OCI-M2 (cell line): Measurements from ENCODE around the gene ACTG1.

ENCODE experiments used
- DNase-seq: peaks from one replicate; lab custom pipeline; 2025; ENCODE audit not compliant: unreplicated experiment; lab: John Stamatoyannopoulos, UW

ACTG1 gene

GRCh38 chr17:81466564-81467472 lies 45.8 kb downstream of the ACTG1 start:
- no peak for DNase-seq

- DNase-seq = no peak
Measured at GRCh38 chr17:81465910-81466309, 46.7 kb downstream of the ACTG1 start.

GRCh38 chr17:81464586-81464985 lies 48.0 kb downstream of the ACTG1 start:
- DNase-seq = no peak

GRCh38 chr17:81463506-81463905 lies 49.1 kb downstream of the ACTG1 start:
- DNase-seq = no peak

- no peak for DNase-seq
Measured at GRCh38 chr17:81462506-81463125, 50.0 kb downstream of the ACTG1 start.

- no peak for DNase-seq
Measured at GRCh38 chr17:81461607-81462500, 50.7 kb downstream of the ACTG1 start.

GRCh38 chr17:81460856-81461460 lies 51.6 kb downstream of the ACTG1 start:
- no peak for DNase-seq
